H9 (cell line): ENCODE results near the gene ORAI1. TPM values are rescaled to one million over a fixed set of nuclear protein-coding genes. Genes with fewer than 3 reads are reported as not detected.
"Not testable (repeated sequence)": the region's sequence is repeated elsewhere in the genome, so short reads cannot be mapped to it uniquely, and the experiment has no call there.

Experiments
- DNase-seq: peaks from one replicate; pipeline ENCODE4 v3.0.0-alpha.2; 2017
- H2AFZ ChIP-seq: one replicate; pipeline ENCODE4 v1.6.1; 2013; ENCODE audit warnings: mild to moderate bottlenecking, low read length, control low read depth, moderate library complexity
- H2AK5ac ChIP-seq: 2 replicates; pipeline ENCODE4 v1.6.1; 2013; ENCODE audit warnings: low read length, control low read depth, mixed read lengths; ENCODE audit not compliant: insufficient read length
- H2BK120ac ChIP-seq: one replicate; pipeline ENCODE4 v1.6.1; 2013; ENCODE audit warnings: low read depth, mild to moderate bottlenecking, low read length, control low read depth, inconsistent platforms; ENCODE audit not compliant: poor library complexity, severe bottlenecking
- H2BK12ac ChIP-seq: 2 replicates; pipeline ENCODE4 v1.6.1; 2013; ENCODE audit warnings: low read length, control low read depth, mixed read lengths, low read depth; ENCODE audit not compliant: insufficient read length
- H2BK15ac ChIP-seq: 2 replicates; pipeline ENCODE4 v1.6.1; 2013; ENCODE audit warnings: low read depth, low read length, control low read depth
- H2BK20ac ChIP-seq: one replicate; pipeline ENCODE4 v1.6.1; 2013; ENCODE audit warnings: low read depth, mild to moderate bottlenecking, low read length, control low read depth, inconsistent platforms; ENCODE audit not compliant: poor library complexity, severe bottlenecking
- H2BK5ac ChIP-seq: 2 replicates; pipeline ENCODE4 v1.6.1; 2013; ENCODE audit warnings: low read length, control low read depth, mixed read lengths; ENCODE audit not compliant: insufficient read length
- H3K14ac ChIP-seq: 2 replicates; pipeline ENCODE4 v1.6.1; 2013; ENCODE audit warnings: low read length, control low read depth; ENCODE audit not compliant: insufficient read depth
- H3K18ac ChIP-seq: 2 replicates; pipeline ENCODE4 v1.6.1; 2013; ENCODE audit warnings: low read depth, mild to moderate bottlenecking, mixed read lengths, low read length, control low read depth; ENCODE audit not compliant: insufficient read length
- H3K23ac ChIP-seq: 2 replicates; pipeline ENCODE4 v1.6.1; 2013; ENCODE audit warnings: low read length, control low read depth, mixed read lengths, low read depth; ENCODE audit not compliant: insufficient read length
- H3K23me2 ChIP-seq: 2 replicates; pipeline ENCODE4 v1.6.1; 2013; ENCODE audit warnings: low read depth, mild to moderate bottlenecking, mixed read lengths, low read length, control low read depth; ENCODE audit not compliant: insufficient read length, poor library complexity, severe bottlenecking
- H3K27ac ChIP-seq: 2 replicates; pipeline ENCODE4 v1.5.1; 2013; ENCODE audit warnings: low read length, control low read depth, mixed read lengths, low read depth; ENCODE audit not compliant: insufficient read length
- H3K27me3 ChIP-seq: 2 replicates; pipeline ENCODE4 v1.6.1; 2013; ENCODE audit warnings: low read length, control low read depth, inconsistent platforms; ENCODE audit not compliant: insufficient read depth
- H3K4ac ChIP-seq: 2 replicates; pipeline ENCODE4 v1.6.1; 2013; ENCODE audit warnings: low read depth, mild to moderate bottlenecking, control low read depth, inconsistent platforms, low read length, moderate library complexity
- H3K4me1 ChIP-seq: 2 replicates; pipeline ENCODE4 v1.6.1; 2013; ENCODE audit warnings: low read length, control low read depth, inconsistent platforms; ENCODE audit not compliant: insufficient read depth
- H3K4me2 ChIP-seq: 2 replicates; pipeline ENCODE4 v1.6.1; 2013; ENCODE audit warnings: low read length, control low read depth, mixed read lengths; ENCODE audit not compliant: insufficient read length, insufficient read depth
- H3K56ac ChIP-seq: 2 replicates; pipeline ENCODE4 v1.6.1; 2013; ENCODE audit warnings: low read depth, mild to moderate bottlenecking, mixed read lengths, low read length, control low read depth; ENCODE audit not compliant: insufficient read length
- H3K79me1 ChIP-seq: 2 replicates; pipeline ENCODE4 v1.6.1; 2013; ENCODE audit warnings: low read depth, mild to moderate bottlenecking, moderate library complexity, low read length, control low read depth, inconsistent platforms; ENCODE audit not compliant: insufficient read depth, poor library complexity, severe bottlenecking
- H3K79me2 ChIP-seq: 2 replicates; pipeline ENCODE4 v1.6.1; 2013; ENCODE audit warnings: low read length, control low read depth, inconsistent platforms; ENCODE audit not compliant: insufficient read depth
- H3K9ac ChIP-seq: 2 replicates; pipeline ENCODE4 v1.6.1; 2013; ENCODE audit warnings: low read length, control low read depth, mixed read lengths; ENCODE audit not compliant: insufficient read length; ENCODE audit errors: extremely low read depth
- H3K9me3 ChIP-seq: one replicate; pipeline ENCODE4 v1.6.1; 2013; ENCODE audit warnings: low read depth, low read length, inconsistent platforms; ENCODE audit not compliant: control insufficient read depth
- H3T11ph ChIP-seq: one replicate; pipeline ENCODE4 v1.6.1; 2013; ENCODE audit warnings: mild to moderate bottlenecking, low read length, control low read depth, inconsistent platforms
- H4K20me1 ChIP-seq: one replicate; pipeline ENCODE4 v1.6.1; 2013; ENCODE audit not compliant: control insufficient read depth, insufficient read length, insufficient read depth
- H4K5ac ChIP-seq: 2 replicates; pipeline ENCODE4 v1.6.1; 2013; ENCODE audit warnings: low read depth, mild to moderate bottlenecking, mixed read lengths, low read length, control low read depth; ENCODE audit not compliant: insufficient read length
- H4K8ac ChIP-seq: replicated peaks from 2 replicates; pipeline ENCODE4 v1.6.1; 2013; ENCODE audit warnings: low read length, control low read depth, mixed read lengths, low read depth; ENCODE audit not compliant: insufficient read length
- H4K91ac ChIP-seq: 2 replicates; pipeline ENCODE4 v1.6.1; 2013; ENCODE audit warnings: low read depth, mild to moderate bottlenecking, moderate library complexity, mixed read lengths, low read length, control low read depth; ENCODE audit not compliant: insufficient read length
- H3K27ac Mint-ChIP-seq, 3 experiments: 2 replicates in 2 of 3; 3 replicates in 1 of 3; pipeline ENCODE4 v1.8.0; 2020 to 2021; ENCODE audit warnings: mixed read lengths in 3 of 3, mild to moderate bottlenecking in 1 of 3, moderate library complexity in 1 of 3
- H3K27me3 Mint-ChIP-seq: 2 replicates; pipeline ENCODE4 v1.8.0; 2021; ENCODE audit warnings: low read depth, mild to moderate bottlenecking, moderate library complexity, mixed read lengths
- H3K36me3 Mint-ChIP-seq, 3 experiments: 2 replicates in 2 of 3; 3 replicates in 1 of 3; pipeline ENCODE4 v1.8.0; 2020 to 2021; ENCODE audit warnings: low read depth in 3 of 3, mixed read lengths in 3 of 3; ENCODE audit not compliant: insufficient read depth in 1 of 3
- H3K4me1 Mint-ChIP-seq, 2 experiments: 2 replicates each; pipeline ENCODE4 v1.8.0; 2020; ENCODE audit warnings: mixed read lengths in 2 of 2
- H3K4me3 Mint-ChIP-seq, 2 experiments: 2 replicates in 1 of 2; 3 replicates in 1 of 2; pipeline ENCODE4 v1.8.0; 2020 to 2021; ENCODE audit warnings: mild to moderate bottlenecking in 2 of 2, mixed read lengths in 2 of 2, moderate library complexity in 1 of 2
- H3K9me3 Mint-ChIP-seq, 2 experiments: 2 replicates in 1 of 2; 3 replicates in 1 of 2; pipeline ENCODE4 v1.8.0; 2020; ENCODE audit warnings: mild to moderate bottlenecking in 2 of 2, mixed read lengths in 2 of 2, moderate library complexity in 1 of 2
- CTCF ChIP-seq: fragments of 200-600 bp; sonication (generic); conservative IDR thresholded peaks from 3 replicates; pipeline ENCODE4 v1.8.0; 2021; ENCODE audit warnings: antibody characterized with exemption, mild to moderate bottlenecking
- WGBS: extraction: QIAGEN DNeasy Blood & Tissue Kit; methylation state at CpG from one replicate; pipeline ENCODE4 v1.1.7; 2013; ENCODE audit warnings: missing lambda C conversion rate, low lambda C conversion rate, mixed read lengths; ENCODE audit not compliant: insufficient read length; ENCODE audit errors: extremely low coverage; 5-methylcytosine and 5-hydroxymethylcytosine counted together
- total RNA-seq: library from RNA; stranded (reverse); gene quantifications from 2 replicates; pipeline ENCODE4 v1.2.1, GENCODE V29; 2021

Gene ORAI1
- total RNA-seq, 1 experiment from 2014 or later, result 24.7 TPM

GRCh38 chr12:121582583-121583333 is 43.6 kb upstream of the ORAI1 start:
- peak overlapping the region; percentile 78 for H2BK12ac ChIP-seq
- Mint-ChIP-seq H3K4me1 (peaks cover 34% of the 10 kb centered on the region in 2 experiments), H3K9me3 (no peaks in the 10 kb centered on the region), H3K4me3 (peak overlapping the region; percentile 79 to 84), H3K36me3 (peaks cover 0 to 2% (median 0%) of the 10 kb centered on the region in 3 experiments; a peak in 2 of 7 replicates), H3K27me3 (no peaks in the 10 kb centered on the region), H3K27ac (peak overlapping the region; percentile 96 to 99 (median 96))
- peaks cover 3% of the 10 kb centered on the region for H3K4me1 ChIP-seq
- H3T11ph ChIP-seq, result no peak overlapping the region
- H3K23ac ChIP-seq, result no peak overlapping the region
- no CpG with 5 or more reads among the region's 13 CpGs for WGBS
- no peak overlapping the region for H2BK15ac ChIP-seq
- no peak overlapping the region for H3K14ac ChIP-seq
- H3K9me3 ChIP-seq, result no peaks in the 10 kb centered on the region
- no peak overlapping the region for H2BK120ac ChIP-seq
- H2AK5ac ChIP-seq, result no peak overlapping the region
- H3K79me1 ChIP-seq, result no peaks in the 10 kb centered on the region
- H3K79me2 ChIP-seq, result no peaks in the 10 kb centered on the region; the same call in 1 of the 2 replicates
- H4K5ac ChIP-seq, result no peak overlapping the region
- no peak overlapping the region for H3K56ac ChIP-seq
- peak overlapping the region; percentile 81 for H3K9ac ChIP-seq
- peak overlapping the region; percentile 98 for H3K4me2 ChIP-seq
- no peak overlapping the region for H2AFZ ChIP-seq
- H3K27me3 ChIP-seq, result no peaks in the 10 kb centered on the region
- peak overlapping the region; percentile 73 for H3K27ac ChIP-seq
- peaks cover 33% of the 10 kb centered on the region for H3K23me2 ChIP-seq
- no peak for TF ChIP-seq CTCF
- no peak overlapping the region for H2BK20ac ChIP-seq
- no peak overlapping the region for H3K4ac ChIP-seq
- H3K18ac ChIP-seq, result peak overlapping the region; percentile 64
- peak; percentile 87 for DNase-seq
- H4K20me1 ChIP-seq, result no peaks in the 10 kb centered on the region
- H2BK5ac ChIP-seq, result no peak overlapping the region
- no peak overlapping the region for H4K91ac ChIP-seq
- no peak overlapping the region for H4K8ac ChIP-seq

DNA sequence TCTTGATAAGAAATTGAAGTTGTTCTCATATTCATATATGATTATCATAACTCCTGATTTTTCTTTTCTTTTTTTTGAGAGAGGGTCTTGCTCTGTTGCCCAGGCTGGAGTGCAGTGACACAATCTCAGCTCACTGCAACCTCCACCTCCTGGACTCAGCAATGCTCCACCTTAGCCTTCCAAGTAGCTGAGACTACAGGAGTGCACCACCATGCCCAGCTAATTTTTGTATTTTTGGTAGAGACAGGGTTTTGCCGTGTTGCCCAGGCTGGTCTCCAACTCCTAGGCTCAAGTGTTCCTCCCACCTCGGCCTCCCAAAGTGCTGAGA is 43.0 kb upstream of the ORAI1 start:
- not testable (repeated sequence) for H4K8ac ChIP-seq, H4K5ac ChIP-seq, H3T11ph ChIP-seq, H3K79me2 ChIP-seq, H4K91ac ChIP-seq, H3K14ac ChIP-seq, H3K23ac ChIP-seq, H2BK20ac ChIP-seq, H2BK5ac ChIP-seq, H2BK15ac ChIP-seq, H3K36me3 Mint-ChIP-seq, H2AFZ ChIP-seq, H2AK5ac ChIP-seq, H4K20me1 ChIP-seq, H3K79me1 ChIP-seq, H3K27me3 Mint-ChIP-seq, DNase-seq, H3K9me3 Mint-ChIP-seq, H3K9me3 ChIP-seq, H3K27me3 ChIP-seq, H3K4me1 ChIP-seq, H3K4ac ChIP-seq, H3K9ac ChIP-seq, H2BK120ac ChIP-seq, H3K18ac ChIP-seq, H3K56ac ChIP-seq
- Mint-ChIP-seq H3K27ac (peak overlapping the region; percentile 96 to 99 (median 96)), H3K4me3 (peak overlapping the region; percentile 79 to 84), H3K4me1 (peaks cover 34% of the 10 kb centered on the region in 2 experiments)
- WGBS, result no CpG with 5 or more reads among the region's 2 CpGs
- H2BK12ac ChIP-seq, result peak overlapping the region; percentile 78
- peaks cover 28% of the 10 kb centered on the region for H3K23me2 ChIP-seq
- peak overlapping the region; percentile 48 for H3K4me2 ChIP-seq
- H3K27ac ChIP-seq, result peak overlapping the region; percentile 73
